Measurements from ENCODE around the gene B4GALNT4. TPM values are rescaled to one million over a fixed set of nuclear protein-coding genes. Genes with fewer than 3 reads are reported as not detected.
"Not testable (repeated sequence)": the region's sequence is repeated elsewhere in the genome, so short reads cannot be mapped to it uniquely, and the experiment has no call there.

Gene B4GALNT4, protein sequence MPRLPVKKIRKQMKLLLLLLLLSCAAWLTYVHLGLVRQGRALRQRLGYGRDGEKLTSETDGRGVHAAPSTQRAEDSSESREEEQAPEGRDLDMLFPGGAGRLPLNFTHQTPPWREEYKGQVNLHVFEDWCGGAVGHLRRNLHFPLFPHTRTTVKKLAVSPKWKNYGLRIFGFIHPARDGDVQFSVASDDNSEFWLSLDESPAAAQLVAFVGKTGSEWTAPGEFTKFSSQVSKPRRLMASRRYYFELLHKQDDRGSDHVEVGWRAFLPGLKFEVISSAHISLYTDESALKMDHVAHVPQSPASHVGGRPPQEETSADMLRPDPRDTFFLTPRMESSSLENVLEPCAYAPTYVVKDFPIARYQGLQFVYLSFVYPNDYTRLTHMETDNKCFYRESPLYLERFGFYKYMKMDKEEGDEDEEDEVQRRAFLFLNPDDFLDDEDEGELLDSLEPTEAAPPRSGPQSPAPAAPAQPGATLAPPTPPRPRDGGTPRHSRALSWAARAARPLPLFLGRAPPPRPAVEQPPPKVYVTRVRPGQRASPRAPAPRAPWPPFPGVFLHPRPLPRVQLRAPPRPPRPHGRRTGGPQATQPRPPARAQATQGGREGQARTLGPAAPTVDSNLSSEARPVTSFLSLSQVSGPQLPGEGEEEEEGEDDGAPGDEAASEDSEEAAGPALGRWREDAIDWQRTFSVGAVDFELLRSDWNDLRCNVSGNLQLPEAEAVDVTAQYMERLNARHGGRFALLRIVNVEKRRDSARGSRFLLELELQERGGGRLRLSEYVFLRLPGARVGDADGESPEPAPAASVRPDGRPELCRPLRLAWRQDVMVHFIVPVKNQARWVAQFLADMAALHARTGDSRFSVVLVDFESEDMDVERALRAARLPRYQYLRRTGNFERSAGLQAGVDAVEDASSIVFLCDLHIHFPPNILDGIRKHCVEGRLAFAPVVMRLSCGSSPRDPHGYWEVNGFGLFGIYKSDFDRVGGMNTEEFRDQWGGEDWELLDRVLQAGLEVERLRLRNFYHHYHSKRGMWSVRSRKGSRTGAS
- 29.4 TPM for polyA plus RNA-seq (2012; ENCODE audit: insufficient read depth, insufficient read length, low read depth)

DNA sequence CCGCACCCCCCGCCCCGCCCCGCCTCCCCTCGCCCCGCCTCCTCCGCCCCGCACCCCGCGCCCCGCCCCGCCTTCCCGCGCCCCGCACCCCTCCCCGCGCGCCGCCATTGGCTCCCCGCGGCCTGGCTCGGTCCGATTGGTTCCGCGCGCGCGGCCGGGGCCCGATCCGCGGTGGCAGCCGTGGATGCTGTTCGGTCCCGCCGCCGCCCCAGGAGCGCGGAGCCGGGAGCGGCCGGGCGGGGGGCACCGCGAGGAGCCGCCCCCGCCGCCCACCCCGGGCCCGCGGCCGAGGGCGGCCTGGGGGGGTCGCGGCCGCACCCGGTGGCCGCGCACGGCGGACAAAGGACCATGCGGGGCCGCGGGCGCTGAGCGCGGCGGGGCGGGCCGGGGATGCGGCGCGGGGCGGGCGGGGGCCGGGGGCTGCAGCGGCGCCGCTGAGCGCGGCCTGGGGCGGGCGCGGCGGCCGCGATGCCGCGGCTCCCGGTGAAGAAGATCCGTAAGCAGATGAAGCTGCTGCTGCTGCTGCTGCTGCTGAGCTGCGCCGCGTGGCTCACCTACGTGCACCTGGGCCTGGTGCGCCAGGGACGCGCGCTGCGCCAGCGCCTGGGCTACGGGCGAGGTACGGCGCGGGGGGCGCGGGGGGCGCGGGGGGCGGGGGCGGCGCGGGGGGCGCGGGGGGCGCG lies at the start of gene B4GALNT4:
TSS of gene B4GALNT4 (plus strand) at position 164 of the 683 bp plus-strand sequence. CDS start at position 469, 305 bp downstream.
- Histone ChIP-seq H3K36me3 (no peaks in the 10 kb centered on the region), H3K4me1 (no peaks in the 10 kb centered on the region), H3K27me3 (peaks cover 11% of the 10 kb centered on the region), H3K9me3 (no peaks in the 10 kb centered on the region), H3K4me3 (ENCODE audit: low read depth, low read length) (no peak within 1 kb of the TSS)
- no peak for DNase-seq
- TF ChIP-seq, protein P1, sequence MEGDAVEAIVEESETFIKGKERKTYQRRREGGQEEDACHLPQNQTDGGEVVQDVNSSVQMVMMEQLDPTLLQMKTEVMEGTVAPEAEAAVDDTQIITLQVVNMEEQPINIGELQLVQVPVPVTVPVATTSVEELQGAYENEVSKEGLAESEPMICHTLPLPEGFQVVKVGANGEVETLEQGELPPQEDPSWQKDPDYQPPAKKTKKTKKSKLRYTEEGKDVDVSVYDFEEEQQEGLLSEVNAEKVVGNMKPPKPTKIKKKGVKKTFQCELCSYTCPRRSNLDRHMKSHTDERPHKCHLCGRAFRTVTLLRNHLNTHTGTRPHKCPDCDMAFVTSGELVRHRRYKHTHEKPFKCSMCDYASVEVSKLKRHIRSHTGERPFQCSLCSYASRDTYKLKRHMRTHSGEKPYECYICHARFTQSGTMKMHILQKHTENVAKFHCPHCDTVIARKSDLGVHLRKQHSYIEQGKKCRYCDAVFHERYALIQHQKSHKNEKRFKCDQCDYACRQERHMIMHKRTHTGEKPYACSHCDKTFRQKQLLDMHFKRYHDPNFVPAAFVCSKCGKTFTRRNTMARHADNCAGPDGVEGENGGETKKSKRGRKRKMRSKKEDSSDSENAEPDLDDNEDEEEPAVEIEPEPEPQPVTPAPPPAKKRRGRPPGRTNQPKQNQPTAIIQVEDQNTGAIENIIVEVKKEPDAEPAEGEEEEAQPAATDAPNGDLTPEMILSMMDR (IDR thresholded peaks at IDR 0.05; ENCODE audit: low read depth, low read length), result no peak

DNA sequence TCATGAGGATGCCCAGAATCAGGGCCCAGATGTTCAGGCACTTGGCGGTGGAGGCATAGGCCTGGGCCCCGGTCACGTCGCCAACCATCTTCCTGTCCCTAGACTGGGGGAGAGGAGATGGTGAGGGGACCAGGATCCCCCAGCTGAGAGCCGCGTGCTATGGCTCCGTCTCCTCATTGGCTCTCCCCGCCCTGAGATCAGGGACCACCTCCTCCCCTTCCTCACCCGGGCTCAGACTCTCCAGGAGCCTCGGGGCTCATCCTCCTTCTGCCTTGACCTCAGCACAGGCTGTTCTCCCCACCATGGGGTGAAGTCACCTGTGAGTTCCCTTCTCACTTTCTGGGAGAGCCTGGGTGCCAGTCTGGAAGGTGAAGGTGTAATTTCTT lies 49.4 kb upstream of the B4GALNT4 start:
- H3K4me3 ChIP-seq (ENCODE audit: low read depth, low read length); H3K36me3 ChIP-seq; H3K4me1 ChIP-seq; H3K27me3 ChIP-seq; DNase-seq; H3K9me3 ChIP-seq: not testable (repeated sequence)

DNA sequence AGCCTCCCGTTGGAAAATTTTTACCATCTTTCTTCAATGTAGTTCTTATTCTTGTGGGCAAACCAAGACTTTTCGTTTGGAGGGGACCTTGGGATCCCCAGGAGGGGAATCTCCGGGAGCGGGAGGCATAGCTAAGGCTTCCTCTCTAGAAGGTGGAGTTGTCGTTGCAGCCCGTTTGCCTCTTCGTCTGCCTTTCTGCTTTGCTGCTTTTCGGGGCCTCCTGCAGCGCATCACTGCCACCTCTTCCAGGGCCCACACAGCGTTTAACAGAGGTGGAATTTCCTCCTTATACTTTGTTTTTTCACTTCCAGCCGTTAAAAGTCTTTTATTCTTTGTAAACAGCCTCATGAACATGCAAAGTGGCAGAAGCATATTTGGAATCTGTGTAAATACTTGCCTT lies 45.1 kb upstream of the B4GALNT4 start:
- no peak overlapping the region for H3K4me3 ChIP-seq (ENCODE audit: low read depth, low read length)
- TF ChIP-seq, protein P1 (IDR thresholded peaks at IDR 0.05; ENCODE audit: low read depth, low read length), result no peak
- DNase-seq, result no peak
- H3K9me3 ChIP-seq, result no peaks in the 10 kb centered on the region
- no peaks in the 10 kb centered on the region for H3K27me3 ChIP-seq
- H3K36me3 ChIP-seq, result no peaks in the 10 kb centered on the region
- H3K4me1 ChIP-seq, result no peaks in the 10 kb centered on the region

DNA sequence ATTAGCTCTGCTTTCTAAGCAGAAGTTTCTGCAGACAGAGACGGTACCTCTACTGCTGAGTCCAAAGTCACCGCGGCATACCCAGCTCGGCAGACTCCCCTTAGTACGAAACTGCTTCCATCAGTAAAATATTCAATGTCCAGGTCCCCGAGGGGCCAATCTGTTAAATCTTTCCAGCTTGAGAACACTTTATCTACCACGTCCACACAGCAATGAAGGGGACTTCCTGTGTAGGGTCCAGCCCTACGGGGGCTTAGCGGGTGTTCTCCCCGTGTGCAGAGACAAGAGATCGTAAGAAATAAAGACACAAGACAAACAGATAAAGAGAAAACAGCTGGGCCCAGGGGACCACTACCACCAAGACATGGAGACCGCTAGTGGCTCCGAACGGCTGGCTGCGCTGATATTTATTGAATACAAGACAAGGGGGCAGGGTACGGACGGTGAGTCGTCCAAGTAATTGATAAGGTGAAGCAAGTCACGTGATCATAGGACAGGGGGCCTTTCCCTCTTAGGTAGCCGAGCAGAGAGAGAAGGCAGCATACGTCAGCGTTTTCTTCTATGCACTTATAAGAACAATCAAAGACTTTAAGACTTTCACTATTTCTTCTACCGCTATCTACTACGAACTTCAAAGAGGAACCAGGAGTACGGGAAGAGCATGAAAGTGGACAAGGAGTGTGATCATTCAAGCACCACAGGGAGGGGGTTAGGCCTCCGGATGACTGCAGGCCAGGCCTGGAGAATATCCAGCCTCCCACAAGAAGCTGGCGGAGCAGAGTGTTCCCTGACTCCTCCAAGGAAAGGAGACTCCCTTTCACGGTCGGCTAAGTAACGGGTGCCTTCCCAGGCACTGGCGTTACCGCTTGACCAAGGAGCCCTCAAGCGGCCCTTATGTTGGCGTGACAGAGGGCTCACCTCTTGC lies 44.4 kb upstream of the B4GALNT4 start:
- not testable (repeated sequence) for H3K27me3 ChIP-seq, H3K4me1 ChIP-seq, H3K9me3 ChIP-seq

DNA sequence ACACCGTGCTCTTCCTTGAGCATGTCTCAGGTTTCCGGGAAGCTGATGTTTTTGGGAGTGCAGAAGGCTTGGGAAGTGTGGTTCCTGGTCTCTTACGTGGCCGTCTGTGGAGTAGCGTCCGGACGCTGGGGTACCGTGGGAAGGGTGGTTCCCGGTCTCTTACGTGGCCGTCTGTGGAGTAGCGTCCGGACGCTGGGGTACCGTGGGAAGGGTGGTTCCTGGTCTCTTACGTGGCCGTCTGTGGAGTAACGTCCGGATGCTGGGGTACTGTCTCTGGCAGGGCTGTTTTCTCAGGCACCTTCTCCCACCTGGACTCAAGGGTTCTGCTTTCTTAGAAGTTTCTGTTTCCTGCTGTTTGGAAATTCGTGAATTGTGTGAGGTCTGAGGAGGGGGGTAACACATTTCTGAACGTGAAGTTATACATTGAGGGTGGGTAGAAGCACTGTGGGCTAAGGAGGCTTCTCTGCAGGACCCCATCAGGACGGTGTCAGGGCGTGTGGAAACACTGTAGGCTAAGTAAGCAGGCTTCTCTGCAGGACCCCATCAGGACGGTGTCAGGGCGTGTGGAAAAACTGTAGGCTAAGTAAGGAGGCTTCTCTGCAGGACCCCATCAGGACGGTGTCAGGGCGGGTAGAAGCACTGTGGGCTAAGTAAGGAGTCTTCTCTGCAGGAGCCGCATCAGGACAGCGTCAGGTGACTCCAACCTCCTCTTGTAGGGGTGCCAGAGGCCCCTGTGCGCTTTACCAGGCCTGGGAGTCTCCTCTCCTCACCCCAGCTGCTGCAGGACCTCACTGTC lies 43.3 kb upstream of the B4GALNT4 start:
- H3K4me3 ChIP-seq (ENCODE audit: low read depth, low read length), result no peak overlapping the region
- no peaks in the 10 kb centered on the region for H3K4me1 ChIP-seq

More for the DNA sequence above, 44.4 kb upstream of the B4GALNT4 start:
- not testable (repeated sequence) for H3K4me3 ChIP-seq (ENCODE audit: low read depth, low read length); DNase-seq; H3K36me3 ChIP-seq

More for the DNA sequence above, 43.3 kb upstream of the B4GALNT4 start:
- Histone ChIP-seq H3K9me3 (no peaks in the 10 kb centered on the region), H3K36me3 (no peaks in the 10 kb centered on the region), H3K27me3 (no peaks in the 10 kb centered on the region)
- TF ChIP-seq, protein P1 (IDR thresholded peaks at IDR 0.05; ENCODE audit: low read depth, low read length), result no peak
- no peak for DNase-seq

Measured in BE2C (cell line).